ENCODE measurements around the gene PLK3. TPM values are rescaled to one million over a fixed set of nuclear protein-coding genes. Genes with fewer than 3 reads are reported as not detected.

Gene PLK3
- total and polyA plus RNA-seq, 9 of the 15 experiments (the other 6 are each of a cell fraction or from before 2014, with no cell fraction given), result 0.52 to 22.7 (median 11.0) TPM

- TF ChIP-seq, protein P1, sequence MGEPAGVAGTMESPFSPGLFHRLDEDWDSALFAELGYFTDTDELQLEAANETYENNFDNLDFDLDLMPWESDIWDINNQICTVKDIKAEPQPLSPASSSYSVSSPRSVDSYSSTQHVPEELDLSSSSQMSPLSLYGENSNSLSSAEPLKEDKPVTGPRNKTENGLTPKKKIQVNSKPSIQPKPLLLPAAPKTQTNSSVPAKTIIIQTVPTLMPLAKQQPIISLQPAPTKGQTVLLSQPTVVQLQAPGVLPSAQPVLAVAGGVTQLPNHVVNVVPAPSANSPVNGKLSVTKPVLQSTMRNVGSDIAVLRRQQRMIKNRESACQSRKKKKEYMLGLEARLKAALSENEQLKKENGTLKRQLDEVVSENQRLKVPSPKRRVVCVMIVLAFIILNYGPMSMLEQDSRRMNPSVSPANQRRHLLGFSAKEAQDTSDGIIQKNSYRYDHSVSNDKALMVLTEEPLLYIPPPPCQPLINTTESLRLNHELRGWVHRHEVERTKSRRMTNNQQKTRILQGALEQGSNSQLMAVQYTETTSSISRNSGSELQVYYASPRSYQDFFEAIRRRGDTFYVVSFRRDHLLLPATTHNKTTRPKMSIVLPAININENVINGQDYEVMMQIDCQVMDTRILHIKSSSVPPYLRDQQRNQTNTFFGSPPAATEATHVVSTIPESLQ (CRISPR knock-in tag; IDR thresholded peaks at IDR 0.05), result 0 out of 2 replicates have a peak, but pooled peaks have one; percentile 89
- no peak for TF ChIP-seq SOX6 (IDR thresholded peaks at IDR 0.05)
- TF ChIP-seq ZNF212 (CRISPR knock-in tag; IDR thresholded peaks at IDR 0.05), result 0 out of 2 replicates have a peak, but pooled peaks have one; percentile 39
- peak; percentile 47 for TF ChIP-seq SAP30 (IDR thresholded peaks at IDR 0.05; ENCODE audit: borderline replicate concordance, insufficient read depth, low read depth, low read length, poor library complexity, severe bottlenecking)
- peak; percentile 94; the same call in 1 of the 2 replicates for TF ChIP-seq NR1H2 (CRISPR knock-in tag; IDR thresholded peaks at IDR 0.05)
- TF ChIP-seq HMGXB4 (CRISPR knock-in tag; IDR thresholded peaks at IDR 0.05), result peak; percentile 60
- TF ChIP-seq CAMTA2 (CRISPR knock-in tag; conservative IDR thresholded peaks at IDR 0.05), result no peak
- TF ChIP-seq ZNF3 (CRISPR knock-in tag; IDR thresholded peaks at IDR 0.05), result no peak
- no peak for TF ChIP-seq NFE2L1 (tag; IDR thresholded peaks at IDR 0.05; ENCODE audit: borderline replicate concordance, low read depth)
- peak; percentile 35; a peak in 1 of 4 replicates for TF ChIP-seq SIN3A (IDR thresholded peaks at IDR 0.05; ENCODE audit: borderline replicate concordance in 2 of 2, control insufficient read depth in 1 of 2, low read depth in 2 of 2, low read length in 2 of 2)
- TF ChIP-seq PML (IDR thresholded peaks at IDR 0.05; ENCODE audit: low read length), result 0 out of 2 replicates have a peak, but pooled peaks have one; percentile 1
- TF ChIP-seq ELF1 (tag; IDR thresholded peaks at IDR 0.05), result no peak; the same call in 1 of the 2 replicates
- peak; percentile 69 for TF ChIP-seq ETV5 (CRISPR knock-in tag; IDR thresholded peaks at IDR 0.05; ENCODE audit: low read depth)
- no peak for TF ChIP-seq ILF3 (IDR thresholded peaks at IDR 0.05; ENCODE audit: borderline replicate concordance)
- no peak for TF ChIP-seq CREB1 (IDR thresholded peaks at IDR 0.05)
- no peak for TF ChIP-seq CREB1 (CRISPR knock-in tag; IDR thresholded peaks at IDR 0.05)
- no peak for TF ChIP-seq TCF7L2 (IDR thresholded peaks at IDR 0.05; ENCODE audit: low read depth, low read length)
- TF ChIP-seq, protein P2, sequence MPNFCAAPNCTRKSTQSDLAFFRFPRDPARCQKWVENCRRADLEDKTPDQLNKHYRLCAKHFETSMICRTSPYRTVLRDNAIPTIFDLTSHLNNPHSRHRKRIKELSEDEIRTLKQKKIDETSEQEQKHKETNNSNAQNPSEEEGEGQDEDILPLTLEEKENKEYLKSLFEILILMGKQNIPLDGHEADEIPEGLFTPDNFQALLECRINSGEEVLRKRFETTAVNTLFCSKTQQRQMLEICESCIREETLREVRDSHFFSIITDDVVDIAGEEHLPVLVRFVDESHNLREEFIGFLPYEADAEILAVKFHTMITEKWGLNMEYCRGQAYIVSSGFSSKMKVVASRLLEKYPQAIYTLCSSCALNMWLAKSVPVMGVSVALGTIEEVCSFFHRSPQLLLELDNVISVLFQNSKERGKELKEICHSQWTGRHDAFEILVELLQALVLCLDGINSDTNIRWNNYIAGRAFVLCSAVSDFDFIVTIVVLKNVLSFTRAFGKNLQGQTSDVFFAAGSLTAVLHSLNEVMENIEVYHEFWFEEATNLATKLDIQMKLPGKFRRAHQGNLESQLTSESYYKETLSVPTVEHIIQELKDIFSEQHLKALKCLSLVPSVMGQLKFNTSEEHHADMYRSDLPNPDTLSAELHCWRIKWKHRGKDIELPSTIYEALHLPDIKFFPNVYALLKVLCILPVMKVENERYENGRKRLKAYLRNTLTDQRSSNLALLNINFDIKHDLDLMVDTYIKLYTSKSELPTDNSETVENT (CRISPR knock-in tag; IDR thresholded peaks at IDR 0.05), result 0 out of 2 replicates have a peak, but pooled peaks have one; percentile 13
- no peak for TF ChIP-seq ARNT (IDR thresholded peaks at IDR 0.05)
- peak; percentile 18; the same call in 1 of the 2 replicates for TF ChIP-seq NR2C2 (CRISPR knock-in tag; IDR thresholded peaks at IDR 0.05)
- no peak for TF ChIP-seq NR2C2 (tag; IDR thresholded peaks at IDR 0.05)
- TF ChIP-seq RBM34 (IDR thresholded peaks at IDR 0.05; ENCODE audit: borderline replicate concordance, insufficient read depth, low read length), result no peak
Observed at GRCh38 chr1:44775930-44776729, 24.0 kb upstream of the PLK3 start (continued).
